Hepatocyte (in vitro differentiated cells): ENCODE measurements around the gene KIN.

Experiments
- EZH2 ChIP-seq: fragments of 200-600 bp; sonication (generic); IDR thresholded peaks from 2 replicates; pipeline ENCODE4 v1.6.1; 2016; ENCODE audit warnings: antibody characterized with exemption, mild to moderate bottlenecking, borderline replicate concordance
- TF ChIP-seq, protein P1 (sequence below): fragments of 200-600 bp; sonication (generic); IDR thresholded peaks from 2 replicates; pipeline ENCODE4 v1.5.1; 2016; ENCODE audit warnings: antibody characterized with exemption, mild to moderate bottlenecking; ENCODE audit not compliant: poor library complexity

DNA sequence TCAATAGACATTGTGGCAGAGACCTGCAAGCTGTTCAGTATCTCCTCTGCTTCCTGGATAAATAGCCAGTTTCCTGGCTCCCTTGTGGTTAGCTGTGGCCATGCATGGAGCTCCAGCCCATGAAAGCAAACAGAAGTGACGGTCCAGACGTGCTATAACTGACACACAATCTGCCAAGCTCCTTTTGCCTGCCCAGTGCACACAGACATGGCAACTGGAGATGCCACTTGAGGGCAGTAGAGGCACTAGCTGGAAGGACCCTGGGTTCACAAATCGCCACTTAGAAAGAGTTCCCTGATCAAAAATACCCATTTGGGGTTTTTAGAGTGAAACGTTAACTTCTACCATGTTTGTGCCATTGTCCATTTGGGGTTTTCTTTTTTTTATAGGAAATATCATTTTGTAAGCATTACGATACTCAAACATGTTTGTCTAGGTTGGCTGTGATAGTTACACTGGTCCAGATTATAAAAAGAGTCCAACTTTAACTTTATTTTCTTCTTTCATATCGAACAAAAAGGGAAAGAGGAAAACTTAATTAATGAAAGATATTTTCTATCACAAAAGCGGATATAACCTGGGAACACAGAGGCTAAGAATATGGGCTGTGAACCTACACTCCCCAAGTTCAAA is 31.3 kb downstream of the KIN start:
- TF ChIP-seq, protein P1, sequence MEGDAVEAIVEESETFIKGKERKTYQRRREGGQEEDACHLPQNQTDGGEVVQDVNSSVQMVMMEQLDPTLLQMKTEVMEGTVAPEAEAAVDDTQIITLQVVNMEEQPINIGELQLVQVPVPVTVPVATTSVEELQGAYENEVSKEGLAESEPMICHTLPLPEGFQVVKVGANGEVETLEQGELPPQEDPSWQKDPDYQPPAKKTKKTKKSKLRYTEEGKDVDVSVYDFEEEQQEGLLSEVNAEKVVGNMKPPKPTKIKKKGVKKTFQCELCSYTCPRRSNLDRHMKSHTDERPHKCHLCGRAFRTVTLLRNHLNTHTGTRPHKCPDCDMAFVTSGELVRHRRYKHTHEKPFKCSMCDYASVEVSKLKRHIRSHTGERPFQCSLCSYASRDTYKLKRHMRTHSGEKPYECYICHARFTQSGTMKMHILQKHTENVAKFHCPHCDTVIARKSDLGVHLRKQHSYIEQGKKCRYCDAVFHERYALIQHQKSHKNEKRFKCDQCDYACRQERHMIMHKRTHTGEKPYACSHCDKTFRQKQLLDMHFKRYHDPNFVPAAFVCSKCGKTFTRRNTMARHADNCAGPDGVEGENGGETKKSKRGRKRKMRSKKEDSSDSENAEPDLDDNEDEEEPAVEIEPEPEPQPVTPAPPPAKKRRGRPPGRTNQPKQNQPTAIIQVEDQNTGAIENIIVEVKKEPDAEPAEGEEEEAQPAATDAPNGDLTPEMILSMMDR, result peak; percentile 34
- no peak for TF ChIP-seq EZH2
